ENCODE data around the gene RIC8B.
A peak's percentile ranks its signal among the peaks of the same experiment; 100 is the strongest.

RIC8B gene

GRCh38 chr12:106764220-106764619 is 10.3 kb upstream of the RIC8B start:
- Histone ChIP-seq H3K4me1 (ENCODE audit: insufficient read depth, low read length) (no peaks in the 10 kb centered on the region), H3K36me3 (ENCODE audit: insufficient read depth, low read length) (no peaks in the 10 kb centered on the region), H3K9me3 (ENCODE audit: low read length) (no peaks in the 10 kb centered on the region), H3K27ac (ENCODE audit: low read depth, low read length) (no peak overlapping the region), H3K9ac (ENCODE audit: low read length) (no peak overlapping the region), H3K4me3 (ENCODE audit: low read depth in 1 of 2, low read length in 2 of 2) (no peak overlapping the region), H3K27me3 (ENCODE audit: control insufficient read depth in 1 of 2, insufficient read depth in 2 of 2, low read length in 2 of 2) (peaks cover 0 to 5% of the 10 kb centered on the region in 2 donors)

- H3K27me3 ChIP-seq (ENCODE audit: control insufficient read depth in 1 of 2, insufficient read depth in 2 of 2, low read length in 2 of 2): peaks cover 0 to 5% of the 10 kb centered on the region in 2 donors
- no peak overlapping the region for H3K9ac ChIP-seq (ENCODE audit: low read length)
- no peak overlapping the region for H3K4me3 ChIP-seq (ENCODE audit: low read depth in 1 of 2, low read length in 2 of 2)
- H3K9me3 ChIP-seq (ENCODE audit: low read length): no peaks in the 10 kb centered on the region
- no peak overlapping the region for H3K27ac ChIP-seq (ENCODE audit: low read depth, low read length)
- H3K4me1 ChIP-seq (ENCODE audit: insufficient read depth, low read length): no peaks in the 10 kb centered on the region
- no peaks in the 10 kb centered on the region for H3K36me3 ChIP-seq (ENCODE audit: insufficient read depth, low read length)
These were observed 9.7 kb upstream of the RIC8B start for GRCh38 chr12:106764738-106765137.

DNA sequence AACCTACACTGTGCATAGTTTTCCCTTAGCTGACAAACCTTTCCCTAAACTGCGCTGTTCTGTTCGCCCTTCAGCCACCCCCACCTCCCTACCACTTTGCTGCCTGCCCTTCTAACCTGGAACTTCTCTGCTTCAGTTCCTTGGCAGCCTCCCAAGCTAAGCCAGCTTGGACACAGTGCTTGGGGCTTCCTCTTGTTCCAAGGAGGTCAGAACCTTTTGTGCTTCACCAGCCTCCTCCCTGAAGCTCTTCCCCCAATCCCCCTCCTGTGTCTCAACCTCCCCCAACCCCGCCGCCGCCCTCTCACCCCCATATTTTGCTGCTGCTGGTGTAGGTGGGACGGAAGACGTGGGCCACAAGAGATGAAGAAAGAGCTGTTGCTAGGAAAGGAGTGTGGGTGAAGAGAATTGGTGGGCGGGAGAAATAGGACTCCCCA is 8.1 kb upstream of the RIC8B start:
- no peaks in the 10 kb centered on the region for H3K4me1 ChIP-seq (ENCODE audit: insufficient read depth, low read length)
- no peaks in the 10 kb centered on the region for H3K9me3 ChIP-seq (ENCODE audit: low read length)
- no peak overlapping the region for H3K4me3 ChIP-seq (ENCODE audit: low read depth in 1 of 2, low read length in 2 of 2)
- H3K27ac ChIP-seq (ENCODE audit: low read depth, low read length): no peak overlapping the region
- no peak overlapping the region for H3K9ac ChIP-seq (ENCODE audit: low read length)
- H3K27me3 ChIP-seq (ENCODE audit: control insufficient read depth in 1 of 2, insufficient read depth in 2 of 2, low read length in 2 of 2): peaks cover 0 to 5% of the 10 kb centered on the region in 2 donors
- H3K36me3 ChIP-seq (ENCODE audit: insufficient read depth, low read length): no peaks in the 10 kb centered on the region

DNA sequence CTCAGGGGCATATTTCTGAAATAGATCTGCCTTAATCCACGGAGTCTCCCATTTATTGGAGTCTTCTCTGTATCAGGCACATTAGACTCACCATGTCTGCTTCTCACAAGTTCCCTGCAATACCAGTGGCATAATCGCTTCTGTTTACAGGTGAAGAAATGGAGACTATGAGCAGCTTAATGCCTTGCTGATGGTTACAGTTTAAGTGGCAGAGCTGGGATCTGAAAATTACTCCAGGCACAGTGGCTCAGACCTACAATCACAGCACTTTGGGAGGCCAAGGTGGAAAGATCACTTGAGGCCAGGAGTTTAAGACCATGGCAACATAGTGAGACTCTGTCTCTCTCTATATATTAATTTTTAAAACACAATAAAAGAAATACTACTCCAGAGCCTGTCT is 7.3 kb upstream of the RIC8B start:
- H3K9ac ChIP-seq (ENCODE audit: low read length): no peak overlapping the region

DNA sequence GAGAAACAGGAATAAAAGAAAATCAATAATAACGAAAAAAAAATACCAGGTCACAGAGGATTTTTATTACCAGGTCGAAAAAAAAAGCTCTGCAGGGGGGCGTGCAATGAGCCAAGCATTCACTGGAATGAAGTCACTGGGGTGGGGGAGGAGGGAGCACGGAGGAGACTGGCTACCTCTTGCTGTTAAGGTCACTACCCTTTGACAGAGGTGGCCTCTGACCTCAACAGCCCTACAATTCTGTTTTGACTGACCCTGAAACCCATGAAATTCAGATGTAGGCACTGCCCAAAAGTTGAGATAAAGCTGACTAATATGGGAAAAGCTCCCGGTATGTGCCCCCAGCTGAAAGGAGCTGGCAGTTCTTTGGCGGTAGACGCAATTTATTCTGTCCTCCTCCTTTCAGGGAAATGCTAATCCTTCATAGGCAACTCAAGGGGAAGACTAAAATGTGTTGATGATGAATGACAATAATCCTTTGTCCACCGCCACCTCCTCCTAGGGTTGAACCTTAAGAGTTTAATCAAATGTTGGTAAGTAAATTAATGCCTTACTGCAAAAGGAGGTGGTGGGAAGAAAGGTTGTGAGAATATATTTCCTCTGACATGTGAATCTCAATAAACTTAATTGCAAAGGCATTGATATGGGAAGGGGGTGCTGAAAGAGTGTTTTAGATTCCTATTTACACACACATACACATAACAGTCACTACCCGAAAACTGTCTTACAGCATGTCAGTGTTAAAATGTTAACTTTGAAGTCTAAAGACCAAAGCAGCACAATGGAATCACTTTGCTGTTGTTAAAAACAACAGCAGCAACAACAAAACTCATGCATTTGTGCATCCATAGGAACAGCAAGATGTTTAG is 6.3 kb upstream of the RIC8B start:
- Histone ChIP-seq H3K9me3 (ENCODE audit: low read length) (no peaks in the 10 kb centered on the region), H3K4me1 (ENCODE audit: insufficient read depth, low read length) (no peaks in the 10 kb centered on the region), H3K36me3 (ENCODE audit: insufficient read depth, low read length) (no peaks in the 10 kb centered on the region), H3K27me3 (ENCODE audit: control insufficient read depth in 1 of 2, insufficient read depth in 2 of 2, low read length in 2 of 2) (peaks cover 0 to 5% of the 10 kb centered on the region in 2 donors), H3K4me3 (ENCODE audit: low read depth in 1 of 2, low read length in 2 of 2) (no peak overlapping the region), H3K9ac (ENCODE audit: low read length) (no peak overlapping the region), H3K27ac (ENCODE audit: low read depth, low read length) (no peak overlapping the region)

More for the DNA sequence above, 7.3 kb upstream of the RIC8B start:
- Histone ChIP-seq H3K4me1 (ENCODE audit: insufficient read depth, low read length) (no peaks in the 10 kb centered on the region), H3K9me3 (ENCODE audit: low read length) (no peaks in the 10 kb centered on the region), H3K4me3 (ENCODE audit: low read depth in 1 of 2, low read length in 2 of 2) (no peak overlapping the region), H3K27ac (ENCODE audit: low read depth, low read length) (no peak overlapping the region), H3K27me3 (ENCODE audit: control insufficient read depth in 1 of 2, insufficient read depth in 2 of 2, low read length in 2 of 2) (peaks cover 0 to 5% of the 10 kb centered on the region in 2 donors), H3K36me3 (ENCODE audit: insufficient read depth, low read length) (no peaks in the 10 kb centered on the region)

DNA sequence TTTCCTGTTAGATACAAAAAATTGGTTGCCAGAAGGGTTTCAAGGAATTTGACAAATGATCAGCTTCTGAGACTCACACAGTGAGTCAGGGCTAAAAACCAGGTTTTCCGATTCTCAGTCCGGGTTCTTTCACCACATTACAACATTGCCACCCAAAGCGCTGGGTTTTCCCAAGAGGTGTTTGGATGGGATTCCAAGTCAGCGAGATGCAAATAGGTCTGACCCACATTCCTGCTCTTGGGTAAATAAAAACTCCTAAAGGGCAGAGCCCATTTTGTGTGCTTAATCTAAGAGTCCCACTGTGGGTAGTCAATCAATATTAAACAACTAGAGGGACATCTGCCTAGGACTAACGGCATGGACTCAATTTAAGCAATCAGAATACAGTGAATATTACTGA is 5.4 kb upstream of the RIC8B start:
- no peak overlapping the region for H3K4me3 ChIP-seq (ENCODE audit: low read depth in 1 of 2, low read length in 2 of 2)
- no peaks in the 10 kb centered on the region for H3K36me3 ChIP-seq (ENCODE audit: insufficient read depth, low read length)
- H3K9ac ChIP-seq (ENCODE audit: low read length): no peak overlapping the region
- H3K27me3 ChIP-seq (ENCODE audit: control insufficient read depth in 1 of 2, insufficient read depth in 2 of 2, low read length in 2 of 2): peaks cover 0 to 5% of the 10 kb centered on the region in 2 donors
- H3K4me1 ChIP-seq (ENCODE audit: insufficient read depth, low read length): no peaks in the 10 kb centered on the region
- H3K27ac ChIP-seq (ENCODE audit: low read depth, low read length): no peak overlapping the region
- H3K9me3 ChIP-seq (ENCODE audit: low read length): no peaks in the 10 kb centered on the region

DNA sequence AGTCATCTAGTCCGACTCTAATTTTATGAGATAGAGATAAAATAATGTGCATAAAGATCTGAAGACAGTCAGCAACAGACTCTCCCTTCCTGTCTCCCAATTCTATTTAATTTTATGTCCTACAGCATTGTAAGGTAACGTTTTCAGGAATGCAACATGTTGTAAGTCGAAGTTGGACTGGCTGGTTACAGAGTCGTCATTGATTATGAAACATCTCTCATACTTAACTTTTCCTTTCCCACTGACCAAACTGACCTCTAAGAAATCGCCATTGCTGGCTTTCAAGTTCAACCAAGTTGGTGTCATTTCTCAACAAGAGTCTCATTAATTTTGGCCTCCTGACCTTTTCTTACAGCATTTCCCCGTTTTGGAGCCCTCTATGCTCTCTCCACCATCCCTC is 4.9 kb upstream of the RIC8B start:
- Histone ChIP-seq H3K36me3 (ENCODE audit: insufficient read depth, low read length) (no peaks in the 10 kb centered on the region), H3K27ac (ENCODE audit: low read depth, low read length) (no peak overlapping the region), H3K9ac (ENCODE audit: low read length) (no peak overlapping the region), H3K4me1 (ENCODE audit: insufficient read depth, low read length) (no peaks in the 10 kb centered on the region), H3K4me3 (ENCODE audit: low read depth in 1 of 2, low read length in 2 of 2) (no peak overlapping the region), H3K27me3 (ENCODE audit: control insufficient read depth in 1 of 2, insufficient read depth in 2 of 2, low read length in 2 of 2) (peaks cover 0 to 2% of the 10 kb centered on the region in 2 donors), H3K9me3 (ENCODE audit: low read length) (no peaks in the 10 kb centered on the region)

GRCh38 chr12:106771425-106771824 is 3.1 kb upstream of the RIC8B start:
- peaks cover 12% of the 10 kb centered on the region for H3K4me1 ChIP-seq (ENCODE audit: insufficient read depth, low read length)
- H3K36me3 ChIP-seq (ENCODE audit: insufficient read depth, low read length): no peaks in the 10 kb centered on the region
- H3K4me3 ChIP-seq (ENCODE audit: low read depth in 1 of 2, low read length in 2 of 2): no peak overlapping the region
- H3K27me3 ChIP-seq (ENCODE audit: control insufficient read depth in 1 of 2, insufficient read depth in 2 of 2, low read length in 2 of 2): no peaks in the 10 kb centered on the region
- H3K9ac ChIP-seq (ENCODE audit: low read length): no peak overlapping the region
- H3K9me3 ChIP-seq (ENCODE audit: low read length): no peaks in the 10 kb centered on the region
- H3K27ac ChIP-seq (ENCODE audit: low read depth, low read length): no peak overlapping the region

- H3K27ac ChIP-seq (ENCODE audit: low read depth, low read length): peak overlapping the region; percentile 74
- H3K4me1 ChIP-seq (ENCODE audit: insufficient read depth, low read length): peaks cover 12% of the 10 kb centered on the region
- no peaks in the 10 kb centered on the region for H3K36me3 ChIP-seq (ENCODE audit: insufficient read depth, low read length)
- H3K9me3 ChIP-seq (ENCODE audit: low read length): no peaks in the 10 kb centered on the region
- peak overlapping the region; percentile 87 for H3K9ac ChIP-seq (ENCODE audit: low read length)
- H3K27me3 ChIP-seq (ENCODE audit: control insufficient read depth in 1 of 2, insufficient read depth in 2 of 2, low read length in 2 of 2): no peaks in the 10 kb centered on the region
- H3K4me3 ChIP-seq (ENCODE audit: low read depth in 1 of 2, low read length in 2 of 2): peak overlapping the region; percentile 53 to 89
These were observed 1.0 kb upstream of the RIC8B start for GRCh38 chr12:106773286-106774004.

- H3K27ac ChIP-seq (ENCODE audit: low read depth, low read length): peak overlapping the region; percentile 74
- H3K4me1 ChIP-seq (ENCODE audit: insufficient read depth, low read length): peaks cover 12% of the 10 kb centered on the region
- H3K9ac ChIP-seq (ENCODE audit: low read length): peak overlapping the region; percentile 87
- H3K27me3 ChIP-seq (ENCODE audit: control insufficient read depth in 1 of 2, insufficient read depth in 2 of 2, low read length in 2 of 2): no peaks in the 10 kb centered on the region
- peak overlapping the region; percentile 72 to 89 for H3K4me3 ChIP-seq (ENCODE audit: low read depth in 1 of 2, low read length in 2 of 2)
- no peaks in the 10 kb centered on the region for H3K9me3 ChIP-seq (ENCODE audit: low read length)
- no peaks in the 10 kb centered on the region for H3K36me3 ChIP-seq (ENCODE audit: insufficient read depth, low read length)
These were observed 484 bp downstream of the RIC8B start for GRCh38 chr12:106774808-106775524.

GRCh38 chr12:106776897-106777296 is 2.4 kb downstream of the RIC8B start:
- Histone ChIP-seq H3K4me1 (ENCODE audit: insufficient read depth, low read length) (peaks cover 12% of the 10 kb centered on the region), H3K4me3 (ENCODE audit: low read depth in 1 of 2, low read length in 2 of 2) (no peak overlapping the region), H3K27ac (ENCODE audit: low read depth, low read length) (no peak overlapping the region), H3K36me3 (ENCODE audit: insufficient read depth, low read length) (no peaks in the 10 kb centered on the region), H3K27me3 (ENCODE audit: control insufficient read depth in 1 of 2, insufficient read depth in 2 of 2, low read length in 2 of 2) (no peaks in the 10 kb centered on the region), H3K9me3 (ENCODE audit: low read length) (no peaks in the 10 kb centered on the region), H3K9ac (ENCODE audit: low read length) (no peak overlapping the region)
